ENCODE data around the gene LETM1. TPM values are rescaled to one million over a fixed set of nuclear protein-coding genes. Genes with fewer than 3 reads are reported as not detected.

LETM1 gene
- total RNA-seq, 2 donors from 2014 or later = 28.2 to 40.3 TPM

DNA sequence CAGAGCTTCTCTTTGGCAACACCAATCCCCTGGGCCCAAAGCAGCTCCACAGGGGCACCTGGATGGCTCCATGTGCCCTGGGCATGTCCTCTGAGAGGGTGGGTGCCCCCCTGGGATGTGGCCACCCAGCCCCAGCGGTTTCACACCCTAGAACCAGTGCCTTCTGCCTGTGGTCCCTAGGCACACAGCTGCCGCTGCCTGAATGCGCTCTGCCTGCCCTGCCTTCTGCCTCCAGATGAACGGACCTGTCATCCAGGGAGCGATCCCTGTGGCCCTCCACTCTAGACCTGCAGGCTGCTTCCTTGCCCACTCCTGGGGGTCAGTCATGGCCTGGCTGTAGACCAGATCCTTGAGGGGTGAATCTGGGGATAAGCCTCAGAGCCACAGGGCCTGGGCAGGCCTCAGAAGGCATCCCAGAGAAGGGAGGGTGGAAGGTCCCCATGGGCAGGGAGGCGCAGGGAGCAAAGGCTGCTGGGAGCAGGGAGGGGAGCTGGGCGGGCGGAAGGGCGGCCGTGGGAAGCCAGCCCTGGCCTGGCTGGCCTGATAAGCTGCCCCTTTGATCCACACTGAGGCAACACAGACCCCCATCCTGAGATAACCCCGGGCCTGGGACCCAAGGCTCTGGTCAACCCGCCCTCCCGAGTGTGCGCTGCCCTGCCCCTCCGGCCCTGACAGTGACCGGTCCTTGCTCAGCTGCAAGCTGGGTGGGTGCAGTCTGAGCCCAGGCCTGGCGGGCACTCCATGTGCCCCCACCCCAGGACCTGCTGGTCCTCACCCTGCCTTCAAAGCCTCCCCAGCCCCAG is 71.0 kb downstream of the LETM1 start:
- H3K4me1 Mint-ChIP-seq (ENCODE audit: low read depth) = no peaks in the 10 kb centered on the region
- H3K36me3 Mint-ChIP-seq (ENCODE audit: insufficient read depth in 2 of 2) = no peaks in the 10 kb centered on the region
- no peaks in the 10 kb centered on the region for H3K9me3 Mint-ChIP-seq
- H3K27me3 Mint-ChIP-seq (ENCODE audit: low read depth) = no peaks in the 10 kb centered on the region
- no peak overlapping the region for H3K4me3 Mint-ChIP-seq
- ATAC-seq (replicated peaks in 1 of 2) (no peak), DNase-seq (no peak)
- H3K27ac Mint-ChIP-seq = no peak overlapping the region

DNA sequence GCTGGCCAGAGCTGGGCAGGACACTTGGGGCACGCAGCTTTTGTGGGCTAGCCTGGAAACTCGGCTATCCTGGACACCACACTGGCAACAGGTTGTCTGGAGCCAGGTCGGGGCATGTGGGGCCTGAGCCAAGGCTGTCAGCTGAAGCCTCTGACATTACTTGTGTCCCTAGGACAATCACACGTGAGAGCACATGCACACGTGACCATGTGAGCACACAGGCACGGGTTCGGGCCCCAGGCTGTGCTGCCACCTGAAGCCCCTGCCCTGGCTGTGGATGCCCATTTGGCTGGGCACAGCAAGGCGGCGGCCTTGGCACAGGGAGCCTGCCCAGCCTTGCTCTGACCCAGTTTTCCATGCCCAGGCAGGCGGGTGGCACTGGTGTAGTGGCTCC is 71.6 kb downstream of the LETM1 start:
- Mint-ChIP-seq H3K4me3 (no peak overlapping the region), H3K27me3 (ENCODE audit: low read depth) (no peaks in the 10 kb centered on the region), H3K9me3 (no peaks in the 10 kb centered on the region), H3K4me1 (ENCODE audit: low read depth) (no peaks in the 10 kb centered on the region), H3K27ac (no peak overlapping the region), H3K36me3 (ENCODE audit: insufficient read depth in 2 of 2) (no peaks in the 10 kb centered on the region)
- ATAC-seq (replicated peaks in 1 of 2) (no peak), DNase-seq (no peak)

DNA sequence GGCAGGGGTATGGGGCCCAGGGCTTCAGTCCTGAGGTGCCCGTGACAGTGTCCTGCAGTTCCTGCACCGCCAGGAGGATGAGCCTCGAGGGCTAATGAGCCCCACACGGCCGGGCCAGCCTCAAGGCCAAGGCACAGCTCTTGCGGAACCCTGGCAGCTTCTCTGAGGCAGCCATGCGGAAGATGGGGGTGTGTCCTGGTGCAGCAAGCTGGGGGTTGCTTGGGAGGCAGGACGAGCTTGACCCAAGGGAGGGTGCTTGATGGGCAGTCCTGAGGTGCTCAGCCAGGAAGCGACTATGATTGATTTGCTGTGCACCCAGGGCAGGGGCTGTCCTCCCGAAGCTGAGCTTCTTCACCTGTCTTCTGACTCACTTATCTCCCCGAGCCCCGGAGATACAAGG is 72.0 kb downstream of the LETM1 start:
- Mint-ChIP-seq H3K36me3 (ENCODE audit: insufficient read depth in 2 of 2) (no peaks in the 10 kb centered on the region), H3K4me3 (no peak overlapping the region), H3K27ac (no peak overlapping the region), H3K27me3 (ENCODE audit: low read depth) (no peaks in the 10 kb centered on the region), H3K4me1 (ENCODE audit: low read depth) (no peaks in the 10 kb centered on the region), H3K9me3 (no peaks in the 10 kb centered on the region)
- ATAC-seq (replicated peaks in 1 of 2) (no peak), DNase-seq (no peak)

DNA sequence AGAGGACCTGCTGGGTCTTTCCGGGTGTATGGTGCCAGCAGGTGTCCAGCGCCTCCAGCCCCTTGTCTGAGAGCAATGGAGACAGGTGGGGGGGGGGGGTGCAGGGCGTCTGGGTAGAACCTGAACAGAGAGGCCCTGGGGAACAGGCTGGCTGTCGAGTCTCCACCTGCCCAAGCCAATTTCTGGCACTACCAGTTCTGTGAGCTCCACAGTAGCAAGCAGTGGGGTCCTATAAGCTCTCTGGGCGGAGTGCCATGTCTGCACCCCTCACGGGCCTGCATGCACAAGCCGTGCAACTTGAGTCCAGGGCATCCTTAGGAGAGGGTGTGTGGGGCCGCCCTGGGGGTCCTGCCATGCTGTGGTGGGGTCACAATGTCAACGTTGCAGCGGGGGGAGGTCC is 72.9 kb downstream of the LETM1 start:
- Mint-ChIP-seq H3K27ac (no peak overlapping the region), H3K36me3 (ENCODE audit: insufficient read depth in 2 of 2) (no peaks in the 10 kb centered on the region), H3K4me3 (no peak overlapping the region), H3K27me3 (ENCODE audit: low read depth) (no peaks in the 10 kb centered on the region), H3K4me1 (ENCODE audit: low read depth) (no peaks in the 10 kb centered on the region), H3K9me3 (no peaks in the 10 kb centered on the region)
- DNase-seq (no peak), ATAC-seq (replicated peaks in 1 of 2) (no peak)

DNA sequence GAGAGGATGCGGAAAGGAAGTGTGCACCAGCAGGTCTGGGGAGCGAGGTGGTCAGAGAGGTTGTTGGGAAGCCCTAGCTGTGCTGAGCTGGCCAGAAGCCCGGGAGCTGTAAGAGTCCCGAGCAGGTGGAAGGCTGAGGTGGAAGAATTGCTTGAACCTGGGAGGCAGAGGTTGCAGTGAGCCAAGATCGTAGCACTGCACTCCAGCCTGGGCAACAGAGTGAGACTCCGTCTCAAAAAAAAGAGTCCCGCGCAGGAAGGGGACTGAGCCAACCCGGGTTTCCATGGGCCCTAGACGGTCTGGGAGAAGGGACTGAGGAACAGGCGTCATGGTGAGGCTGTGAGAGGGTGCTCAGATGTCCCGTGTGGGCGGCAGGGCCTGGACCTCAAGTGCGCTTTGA is 75.5 kb downstream of the LETM1 start:
- no peak for DNase-seq
- Mint-ChIP-seq H3K27ac (no peak overlapping the region), H3K36me3 (ENCODE audit: insufficient read depth in 2 of 2) (no peaks in the 10 kb centered on the region), H3K27me3 (ENCODE audit: low read depth) (no peaks in the 10 kb centered on the region), H3K9me3 (no peaks in the 10 kb centered on the region), H3K4me1 (ENCODE audit: low read depth) (no peaks in the 10 kb centered on the region), H3K4me3 (no peak overlapping the region)
- no peak for ATAC-seq (replicated peaks in 1 of 2)

DNA sequence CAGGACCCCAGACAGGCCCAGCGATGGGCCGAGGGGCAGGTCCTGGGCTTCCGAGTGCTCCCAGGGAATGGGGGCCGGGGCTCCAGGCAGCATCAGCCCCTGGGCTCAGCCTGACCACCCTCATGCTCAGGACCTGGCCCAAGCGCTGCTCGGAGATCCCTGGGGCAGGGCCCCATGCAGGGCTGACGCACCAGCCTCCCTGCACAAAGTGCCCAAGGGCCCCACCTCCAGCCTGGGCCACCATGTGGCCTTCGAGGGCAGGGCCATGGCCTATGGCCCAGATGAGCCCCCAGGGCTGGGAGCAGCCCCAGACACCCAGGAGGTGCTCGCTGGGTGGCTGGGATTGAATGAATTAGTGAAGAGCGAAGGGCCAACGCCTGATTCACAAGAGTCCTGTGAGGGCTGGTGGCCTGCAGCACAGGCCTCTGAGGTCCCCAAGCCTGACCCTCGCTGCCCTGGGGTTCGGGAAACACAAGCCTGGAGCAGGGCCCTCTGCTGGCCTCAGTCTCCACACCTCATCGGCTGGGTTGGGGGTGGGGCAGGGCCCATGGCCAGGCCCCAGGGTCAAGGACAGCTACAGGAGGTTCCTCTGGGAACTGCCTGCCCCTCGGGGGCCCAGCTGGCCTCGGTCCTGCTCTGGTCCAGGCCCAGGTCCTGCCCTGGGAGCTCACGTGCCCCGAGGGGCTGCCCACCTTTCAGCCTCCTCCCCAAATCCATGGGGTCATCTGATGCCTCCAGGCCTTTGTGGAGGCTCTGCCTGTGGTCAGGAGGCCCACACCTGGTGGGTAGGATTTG is 76.2 kb downstream of the LETM1 start:
- Mint-ChIP-seq H3K9me3 (no peaks in the 10 kb centered on the region), H3K36me3 (ENCODE audit: insufficient read depth in 2 of 2) (no peaks in the 10 kb centered on the region), H3K27me3 (ENCODE audit: low read depth) (no peaks in the 10 kb centered on the region), H3K27ac (no peak overlapping the region), H3K4me1 (ENCODE audit: low read depth) (no peaks in the 10 kb centered on the region), H3K4me3 (no peak overlapping the region)
- DNase-seq (no peak), ATAC-seq (replicated peaks in 1 of 2) (no peak)

DNA sequence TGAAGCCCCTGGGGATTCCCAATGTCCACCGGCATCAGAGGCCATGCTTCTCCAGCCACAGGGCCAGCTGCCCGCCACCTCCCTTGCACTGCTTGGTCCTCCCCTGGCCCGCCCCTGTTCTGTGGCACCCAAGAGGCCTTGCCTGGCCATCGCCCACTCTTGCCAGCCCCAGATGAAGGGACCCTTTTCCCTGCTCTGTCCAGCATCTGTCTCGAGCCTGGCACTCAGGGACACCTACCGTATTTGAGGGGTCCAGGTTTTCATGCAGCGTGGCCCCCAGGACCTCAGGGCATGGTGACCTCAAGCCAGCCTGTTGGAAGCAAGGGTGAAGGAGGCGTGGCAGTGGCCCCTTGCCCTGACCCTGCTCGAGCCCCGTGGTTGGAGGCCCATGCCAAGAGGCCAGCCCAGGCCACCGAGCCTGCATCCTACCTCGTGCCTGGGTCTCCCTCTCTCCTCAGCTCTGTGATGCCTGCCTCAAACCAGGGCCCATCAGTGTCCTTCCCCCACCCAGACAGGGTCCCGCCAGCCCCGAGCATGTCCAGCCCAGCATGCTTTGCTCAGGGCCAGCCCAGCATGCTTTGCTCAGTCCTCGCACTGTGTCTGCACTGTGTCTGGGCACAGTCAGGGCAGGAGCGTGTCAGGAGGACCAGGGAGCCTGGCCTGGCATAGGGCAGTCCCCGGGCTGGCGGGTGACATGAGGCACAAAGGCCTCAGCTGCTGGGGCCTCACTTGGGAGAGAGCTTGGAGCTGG is 77.1 kb downstream of the LETM1 start:
- Mint-ChIP-seq H3K9me3 (no peaks in the 10 kb centered on the region), H3K27me3 (ENCODE audit: low read depth) (no peaks in the 10 kb centered on the region), H3K27ac (no peak overlapping the region), H3K36me3 (ENCODE audit: insufficient read depth in 2 of 2) (no peaks in the 10 kb centered on the region), H3K4me3 (no peak overlapping the region), H3K4me1 (ENCODE audit: low read depth) (no peaks in the 10 kb centered on the region)
- ATAC-seq (replicated peaks in 1 of 2) (no peak), DNase-seq (no peak)

DNA sequence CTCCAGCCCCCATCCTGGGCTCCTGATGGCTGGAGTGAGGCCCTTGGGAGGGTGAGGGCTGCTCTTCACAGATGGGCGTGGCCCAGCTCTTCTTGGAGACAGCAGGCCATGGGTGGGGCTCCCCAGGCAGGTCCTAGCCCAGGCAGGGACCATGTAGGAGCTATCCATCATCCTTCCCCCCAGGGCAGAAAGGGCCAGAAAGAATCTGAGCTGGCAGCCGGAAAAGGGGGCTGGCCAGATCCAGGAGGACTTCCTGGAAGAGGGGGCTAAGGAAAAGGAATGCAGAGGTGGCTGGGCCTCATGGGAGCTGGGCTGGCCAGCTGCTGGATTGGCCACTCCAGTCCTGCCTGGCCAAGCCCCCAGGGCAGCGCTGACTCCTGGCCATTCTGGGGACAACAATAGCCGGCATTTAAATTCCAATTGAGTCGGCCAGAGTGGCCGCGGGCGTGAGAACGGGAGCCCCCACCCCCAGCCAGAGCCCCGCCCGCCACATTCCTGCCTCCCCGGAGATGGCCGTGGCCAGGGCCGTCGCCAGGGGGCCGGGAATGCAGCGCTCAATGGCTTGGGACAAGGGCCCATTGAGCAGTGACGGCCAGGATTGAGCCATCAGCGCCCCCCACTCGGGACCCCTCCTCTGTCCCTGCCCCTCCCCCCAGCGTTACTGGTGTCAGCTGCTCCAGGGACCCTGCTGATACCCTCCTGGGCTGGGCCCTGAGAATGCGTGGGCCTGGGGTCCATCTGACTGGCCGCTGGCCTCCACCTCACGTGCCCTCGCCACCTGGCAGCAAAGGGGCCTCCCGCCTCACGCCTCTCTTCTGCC is 77.9 kb downstream of the LETM1 start:
- Mint-ChIP-seq H3K27me3 (ENCODE audit: low read depth) (no peaks in the 10 kb centered on the region), H3K9me3 (no peaks in the 10 kb centered on the region), H3K4me1 (ENCODE audit: low read depth) (no peaks in the 10 kb centered on the region), H3K36me3 (ENCODE audit: insufficient read depth in 2 of 2) (no peaks in the 10 kb centered on the region), H3K27ac (no peak overlapping the region), H3K4me3 (no peak overlapping the region)
- DNase-seq (no peak), ATAC-seq (replicated peaks in 1 of 2) (no peak)

DNA sequence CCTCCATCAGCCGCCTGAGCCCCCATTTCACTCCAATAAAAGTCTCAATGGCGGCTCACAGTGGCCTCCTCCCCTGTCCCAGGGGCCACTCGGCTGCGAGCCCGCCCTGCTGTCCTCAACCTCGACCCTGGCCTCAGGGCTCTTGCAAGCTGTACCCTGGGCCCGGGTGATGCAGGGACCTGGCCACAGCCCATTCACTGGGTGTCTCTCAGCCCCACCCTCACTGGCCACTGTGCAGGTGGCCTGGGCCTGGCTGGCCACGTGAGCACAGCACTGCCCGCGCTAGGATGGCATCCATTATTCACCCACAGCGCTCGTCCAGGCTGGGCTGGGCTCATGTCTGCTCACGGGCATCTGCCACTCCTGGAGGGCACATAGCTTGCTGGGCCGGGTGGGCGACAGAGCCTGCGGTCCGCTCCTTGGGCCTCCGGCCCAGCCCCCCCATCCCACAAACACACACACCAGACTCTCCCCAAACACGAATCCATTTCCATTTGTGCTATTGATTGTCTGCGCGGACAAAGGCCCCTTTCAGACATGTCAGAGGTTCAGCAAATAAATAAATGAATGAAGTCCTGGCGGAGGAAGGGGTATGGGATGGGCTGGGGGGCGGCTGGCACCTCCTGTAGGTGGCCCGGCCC is 79.3 kb downstream of the LETM1 start:
- DNase-seq (no peak), ATAC-seq (replicated peaks in 1 of 2) (no peak)
- Mint-ChIP-seq H3K27ac (no peak overlapping the region), H3K4me3 (no peak overlapping the region), H3K4me1 (ENCODE audit: low read depth) (peaks cover 5% of the 10 kb centered on the region), H3K27me3 (ENCODE audit: low read depth) (no peaks in the 10 kb centered on the region), H3K36me3 (ENCODE audit: insufficient read depth in 2 of 2) (no peaks in the 10 kb centered on the region), H3K9me3 (no peaks in the 10 kb centered on the region)

DNA sequence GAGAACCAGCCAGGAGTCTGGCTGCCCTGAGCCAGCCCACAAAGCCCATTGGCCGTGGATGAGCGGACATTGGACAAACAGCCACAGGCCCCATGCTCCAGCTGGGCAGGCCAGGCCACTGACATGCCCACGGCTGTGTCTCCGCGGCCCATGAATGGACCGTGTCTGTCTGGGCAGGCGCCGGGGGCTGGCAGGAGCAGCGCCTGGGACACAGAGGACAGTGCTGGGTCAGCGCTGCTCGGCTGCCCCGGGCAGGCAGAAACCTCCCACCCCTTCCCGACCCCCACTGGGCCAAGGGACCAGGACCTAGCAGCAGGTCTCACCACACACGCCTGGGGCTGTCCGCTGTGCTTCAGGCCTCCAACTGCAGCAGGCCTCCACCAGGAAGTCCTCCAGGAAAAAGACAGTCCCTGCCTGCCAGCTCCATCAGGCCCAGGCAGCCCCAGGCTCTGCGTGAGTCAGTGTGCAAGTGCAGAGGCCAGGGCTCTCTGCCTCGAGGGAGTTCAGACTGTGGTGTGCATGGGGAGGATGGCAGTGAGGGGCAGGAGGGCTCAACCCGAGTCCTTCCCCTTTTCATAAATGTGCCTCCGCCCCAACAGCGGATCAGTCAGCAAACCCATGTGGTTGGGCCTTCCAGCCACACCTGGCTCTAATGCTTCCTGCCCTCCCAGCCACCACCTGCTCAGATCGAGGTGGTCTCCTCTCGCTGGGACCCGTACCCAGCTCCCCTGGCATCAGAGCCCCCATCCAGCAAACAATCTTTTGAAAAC is 80.0 kb downstream of the LETM1 start:
- DNase-seq = no peak
- Mint-ChIP-seq H3K36me3 (ENCODE audit: insufficient read depth in 2 of 2) (no peaks in the 10 kb centered on the region), H3K4me1 (ENCODE audit: low read depth) (peaks cover 5% of the 10 kb centered on the region), H3K4me3 (no peak overlapping the region), H3K27me3 (ENCODE audit: low read depth) (no peaks in the 10 kb centered on the region), H3K27ac (no peak overlapping the region), H3K9me3 (no peaks in the 10 kb centered on the region)
- no peak for ATAC-seq (replicated peaks in 1 of 2)

DNA sequence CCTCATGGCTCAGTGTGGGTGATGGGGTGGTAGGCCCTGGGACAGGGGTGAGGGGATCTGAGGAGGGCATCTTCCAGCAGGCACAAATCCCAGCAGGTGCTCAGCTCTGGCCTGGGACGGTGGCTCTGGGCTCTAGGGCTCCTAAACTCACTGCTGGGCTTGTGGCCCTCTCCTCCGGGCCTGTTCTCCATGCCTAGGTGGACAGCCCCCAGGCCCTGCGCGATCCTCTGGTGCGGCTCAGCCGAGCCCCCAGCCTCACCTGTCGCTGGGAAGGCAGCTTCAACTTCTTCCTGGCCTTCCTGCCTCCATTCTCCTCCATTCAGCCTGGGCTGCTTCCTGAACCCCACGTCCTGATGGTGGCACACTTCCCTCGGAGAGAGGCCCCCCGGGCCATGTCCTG is 82.2 kb downstream of the LETM1 start:
- no peak overlapping the region for H3K27ac Mint-ChIP-seq
- DNase-seq (no peak), ATAC-seq (replicated peaks in 1 of 2) (no peak)
- H3K36me3 Mint-ChIP-seq (ENCODE audit: insufficient read depth in 2 of 2) = no peaks in the 10 kb centered on the region
- H3K4me3 Mint-ChIP-seq = no peak overlapping the region
- H3K4me1 Mint-ChIP-seq (ENCODE audit: low read depth) = peaks cover 5% of the 10 kb centered on the region
- H3K27me3 Mint-ChIP-seq (ENCODE audit: low read depth) = no peaks in the 10 kb centered on the region
- no peaks in the 10 kb centered on the region for H3K9me3 Mint-ChIP-seq

All from activated T-cell treated with anti-CD3 and anti-CD28 coated beads, Interleukin-2, amount 50 U/mL, for 72 hours (primary cell).